ENCODE measurements around the gene GJD3. TPM values are rescaled to one million over a fixed set of nuclear protein-coding genes. Genes with fewer than 3 reads are reported as not detected.

GJD3 gene
- total and polyA plus RNA-seq, 12 donors, result 0.44 to 8.7 (median 1.9) TPM; not detected in 3

DNA sequence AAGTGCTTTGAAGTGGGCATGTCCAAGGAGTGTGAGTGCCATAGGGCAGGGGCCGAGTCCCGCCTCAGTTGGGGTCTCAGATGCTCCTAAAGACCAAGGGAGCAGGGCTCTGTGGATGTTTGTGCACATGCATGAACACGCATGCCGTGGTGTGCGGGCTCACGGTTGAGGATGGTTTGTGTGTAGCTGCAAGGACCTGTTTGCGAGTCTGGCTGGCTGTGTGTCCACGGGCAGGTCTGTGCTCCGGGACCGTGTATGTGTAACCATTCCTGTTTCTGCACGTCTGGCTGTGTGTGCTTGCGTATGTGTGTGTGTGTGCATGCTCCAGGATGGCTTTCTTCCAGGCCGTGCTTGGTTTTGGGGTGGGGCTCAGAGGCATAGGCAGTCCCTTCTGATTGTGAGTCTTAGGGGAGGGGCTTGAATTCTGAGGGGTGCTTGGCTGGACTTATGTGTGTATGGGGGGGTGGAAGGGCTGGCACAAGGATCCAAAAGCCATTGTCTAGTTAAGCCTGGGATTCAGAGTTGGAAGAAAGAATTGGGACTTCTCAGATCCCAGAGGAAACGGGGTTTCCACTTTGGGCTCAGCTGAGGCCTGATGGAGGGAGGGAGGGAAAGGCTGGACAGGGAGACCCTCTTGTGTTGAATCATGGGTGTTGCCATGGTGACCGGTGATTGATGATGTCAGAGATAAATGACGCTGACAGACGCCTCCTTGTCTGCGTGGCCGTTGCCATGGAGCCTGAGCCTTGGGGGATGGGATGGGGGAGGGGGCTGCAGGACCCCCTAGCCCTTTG is 14.4 kb downstream of the GJD3 start:
- peak in 4 of 7 donors; percentile 34 to 87 (median 48) for DNase-seq
- Histone ChIP-seq H3K27me3 (no peaks in the 10 kb centered on the region), H3K27ac (peak overlapping the region in 2 of 5 donors; percentile 90 to 100), H3K36me3 (replicated peaks in 1 of 2) (peaks cover 0 to 31% of the 10 kb centered on the region in 2 donors), H3K4me3 (no peak overlapping the region), H3K9me3 (replicated peaks in 1 of 3) (no peaks in the 10 kb centered on the region), H3K4me1 (replicated peaks in 1 of 2) (peaks cover 49 to 72% of the 10 kb centered on the region in 2 donors)
- 54 to 63% (median 55%) methylated on average over 14 to 19 of the region's 19 CpGs for WGBS, 4 donors
- TF ChIP-seq, protein P1, sequence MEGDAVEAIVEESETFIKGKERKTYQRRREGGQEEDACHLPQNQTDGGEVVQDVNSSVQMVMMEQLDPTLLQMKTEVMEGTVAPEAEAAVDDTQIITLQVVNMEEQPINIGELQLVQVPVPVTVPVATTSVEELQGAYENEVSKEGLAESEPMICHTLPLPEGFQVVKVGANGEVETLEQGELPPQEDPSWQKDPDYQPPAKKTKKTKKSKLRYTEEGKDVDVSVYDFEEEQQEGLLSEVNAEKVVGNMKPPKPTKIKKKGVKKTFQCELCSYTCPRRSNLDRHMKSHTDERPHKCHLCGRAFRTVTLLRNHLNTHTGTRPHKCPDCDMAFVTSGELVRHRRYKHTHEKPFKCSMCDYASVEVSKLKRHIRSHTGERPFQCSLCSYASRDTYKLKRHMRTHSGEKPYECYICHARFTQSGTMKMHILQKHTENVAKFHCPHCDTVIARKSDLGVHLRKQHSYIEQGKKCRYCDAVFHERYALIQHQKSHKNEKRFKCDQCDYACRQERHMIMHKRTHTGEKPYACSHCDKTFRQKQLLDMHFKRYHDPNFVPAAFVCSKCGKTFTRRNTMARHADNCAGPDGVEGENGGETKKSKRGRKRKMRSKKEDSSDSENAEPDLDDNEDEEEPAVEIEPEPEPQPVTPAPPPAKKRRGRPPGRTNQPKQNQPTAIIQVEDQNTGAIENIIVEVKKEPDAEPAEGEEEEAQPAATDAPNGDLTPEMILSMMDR (IDR thresholded peaks at IDR 0.05), result no peak
- TF ChIP-seq POLR2A (IDR thresholded peaks at IDR 0.05), result no peak
- intact Hi-C loops (cut with DNase I), result loop anchor here in 1 of 2 donors (10.0 kb wide), 1 partner anchor 155 kb away; no protein-coding TSS in a partner anchor

DNA sequence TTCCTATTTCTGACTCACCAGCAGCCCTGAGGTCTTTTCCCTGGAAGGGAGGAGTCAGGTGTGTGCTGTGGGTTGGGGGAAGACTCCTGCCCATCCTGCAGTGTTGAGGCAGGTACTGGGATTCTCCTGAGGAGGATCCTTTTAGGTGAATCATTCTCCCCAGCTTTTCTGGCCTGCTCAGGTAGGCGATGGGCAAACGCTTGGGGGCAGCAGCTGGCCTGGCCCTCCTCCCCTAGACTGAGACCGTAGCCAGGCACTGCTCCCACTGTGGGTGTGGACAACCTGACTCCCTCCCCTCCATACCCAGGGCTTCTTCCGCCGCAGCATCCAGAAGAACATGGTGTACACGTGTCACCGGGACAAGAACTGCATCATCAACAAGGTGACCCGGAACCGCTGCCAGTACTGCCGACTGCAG is 15.1 kb downstream of the GJD3 start:
- H3K36me3 ChIP-seq (replicated peaks in 1 of 2), result peaks cover 0 to 28% of the 10 kb centered on the region in 2 donors
- H3K4me1 ChIP-seq (replicated peaks in 1 of 2), result peaks cover 55 to 72% of the 10 kb centered on the region in 2 donors
- no peaks in the 10 kb centered on the region for H3K27me3 ChIP-seq
- WGBS, 4 donors, result 57 to 70% (median 62%) methylated on average over 8 to 10 of the region's 10 CpGs; no CpG with 5 or more reads in 1 of the 4 donors
- peak in 2 of 7 donors; percentile 33 to 91 for DNase-seq
- no peaks in the 10 kb centered on the region for H3K9me3 ChIP-seq (replicated peaks in 1 of 3)
- peak overlapping the region in 3 of 5 donors; percentile 36 to 100 (median 90) for H3K27ac ChIP-seq
- intact Hi-C loops (cut with DNase I), result no loop called here
- TF ChIP-seq, protein P1 (IDR thresholded peaks at IDR 0.05), result no peak
- no peak for TF ChIP-seq POLR2A (IDR thresholded peaks at IDR 0.05)
- no peak overlapping the region for H3K4me3 ChIP-seq

DNA sequence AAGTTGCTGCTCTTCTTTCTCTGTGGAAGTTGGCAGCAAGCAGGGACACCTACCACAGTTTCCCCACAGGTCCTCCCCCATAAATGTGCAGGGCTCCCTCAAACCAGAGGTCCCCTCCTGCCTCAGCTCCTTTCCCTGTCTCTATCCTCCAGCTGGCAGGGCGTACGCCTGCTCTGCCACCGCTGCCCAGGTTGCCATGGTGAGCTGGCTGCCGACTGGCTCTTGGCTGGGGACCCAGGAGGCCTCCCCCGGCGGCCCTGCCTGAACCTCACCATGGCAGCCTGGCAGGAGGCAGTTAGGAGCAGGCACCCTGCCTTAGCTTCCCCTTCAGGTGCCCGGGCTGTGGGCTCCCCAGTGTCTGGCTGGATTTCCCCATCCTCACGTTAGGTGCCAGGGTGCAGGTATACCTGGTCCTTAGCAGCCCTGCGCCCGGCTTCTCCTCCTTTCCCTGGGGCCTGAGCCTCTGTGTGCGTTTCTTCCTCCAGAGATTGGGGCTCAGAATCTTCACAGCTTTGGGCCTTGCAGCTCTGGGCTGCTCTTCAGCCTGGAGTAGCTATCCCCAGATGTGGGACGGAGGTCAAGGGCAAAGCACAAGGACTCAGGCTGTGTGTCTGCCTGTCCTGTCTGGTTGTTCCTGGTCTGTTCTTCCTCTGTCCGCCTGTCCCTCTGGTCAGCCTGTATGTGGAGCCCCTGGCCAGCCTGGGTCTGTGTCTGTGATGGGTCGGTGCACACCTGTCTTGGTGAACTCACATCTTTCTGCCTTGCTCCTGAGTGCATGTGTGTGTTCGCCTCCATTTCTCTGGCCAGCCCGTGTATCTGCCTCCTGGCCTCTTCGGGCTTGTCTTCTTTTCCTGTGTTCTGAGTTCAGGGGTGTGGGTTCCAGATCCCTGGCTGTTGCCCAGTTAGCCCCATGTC is 15.7 kb downstream of the GJD3 start:
- H3K27ac ChIP-seq, result peak overlapping the region in 4 of 5 donors; percentile 19 to 100 (median 63)
- WGBS, 4 donors, result 42 to 49% (median 45%) methylated on average over 12 to 17 of the region's 17 CpGs
- H3K4me3 ChIP-seq, result no peak overlapping the region
- peaks cover 0 to 28% of the 10 kb centered on the region in 2 donors for H3K36me3 ChIP-seq (replicated peaks in 1 of 2)
- DNase-seq, result peak; percentile 81 to 94 (median 87)
- peaks cover 57 to 74% of the 10 kb centered on the region in 2 donors for H3K4me1 ChIP-seq (replicated peaks in 1 of 2)
- intact Hi-C loops (cut with DNase I), result no loop called here
- H3K9me3 ChIP-seq (replicated peaks in 1 of 3), result no peaks in the 10 kb centered on the region
- TF ChIP-seq, protein P1 (IDR thresholded peaks at IDR 0.05), result no peak
- no peak for TF ChIP-seq POLR2A (IDR thresholded peaks at IDR 0.05)
- H3K27me3 ChIP-seq, result no peaks in the 10 kb centered on the region

DNA sequence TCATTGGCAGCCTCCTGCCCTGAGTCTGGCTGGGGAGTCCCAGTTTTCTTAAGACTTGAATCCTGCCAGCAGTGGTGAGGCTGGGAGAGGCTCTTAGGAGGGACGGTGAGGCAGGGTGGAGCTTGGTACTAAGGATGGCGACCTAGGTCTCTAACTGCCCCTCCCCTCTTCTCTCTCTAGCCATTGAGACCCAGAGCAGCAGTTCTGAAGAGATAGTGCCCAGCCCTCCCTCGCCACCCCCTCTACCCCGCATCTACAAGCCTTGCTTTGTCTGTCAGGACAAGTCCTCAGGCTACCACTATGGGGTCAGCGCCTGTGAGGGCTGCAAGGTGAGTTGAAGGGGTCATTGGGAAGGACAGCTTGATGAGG is 16.4 kb downstream of the GJD3 start:
- Histone ChIP-seq H3K9me3 (replicated peaks in 1 of 3) (no peaks in the 10 kb centered on the region), H3K36me3 (replicated peaks in 1 of 2) (peaks cover 0 to 25% of the 10 kb centered on the region in 2 donors), H3K4me3 (peak overlapping the region in 1 of 4 donors; percentile 12), H3K4me1 (replicated peaks in 1 of 2) (peaks cover 57 to 78% of the 10 kb centered on the region in 2 donors), H3K27me3 (no peaks in the 10 kb centered on the region), H3K27ac (peak overlapping the region in 4 of 5 donors; percentile 19 to 100 (median 60))
- WGBS, 4 donors, result 39 to 59% (median 57%) methylated on average over 4 to 5 of the region's 5 CpGs
- intact Hi-C loops (cut with DNase I), result no loop called here
- peak in 2 of 7 donors; percentile 21 to 58 for DNase-seq
- TF ChIP-seq, protein P1 (IDR thresholded peaks at IDR 0.05), result no peak
- TF ChIP-seq POLR2A (IDR thresholded peaks at IDR 0.05), result no peak
